HepG2 (cell line): Measurements from ENCODE around the gene KCNMA1. TPM values are rescaled to one million over a fixed set of nuclear protein-coding genes. Genes with fewer than 3 reads are reported as not detected.

Source experiments
- ATAC-seq: fragments of 200-7000 bp; cut with Tn5 transposase; 3 replicates; pipeline ENCODE4 v1.9.1; 2020; ENCODE audit warnings: mild to moderate bottlenecking, moderate library complexity
- BruUV-seq: library from RNA; stranded (reverse); fragments of 400-500 nt; replicated peaks from 2 replicates; lab custom pipeline; 2021; lab: Mats Ljungman, UMichigan
- CTCF ChIA-PET: fragments of 300-600 bp; formaldehyde crosslinking; extraction: SDS; loops from one replicate; lab custom pipeline; 2021; ENCODE audit warnings: low total read pairs, inconsistent platforms, low intra/inter-chr PET ratio; lab: Yijun Ruan, JAX
- POLR2A ChIA-PET: fragments of 350-600 bp; sonication (Branson Sonifier 250); formaldehyde crosslinking; loops from one replicate; lab custom pipeline; 2020; ENCODE audit warnings: antibody characterized with exemption, inconsistent platforms; lab: Yijun Ruan, JAX
- DNase-seq: peaks from one replicate; pipeline ENCODE4 v3.0.0-alpha.2; 2015; ENCODE audit warnings: low spot score
- FAIRE-seq: peaks from 3 replicates; lab custom pipeline; 2011; peaks lifted over from hg19 to GRCh38; lab: Jason Lieb, UNC
- H2AFZ ChIP-seq: one replicate; pipeline ENCODE4 v1.6.1; 2011; ENCODE audit warnings: low read length, inconsistent platforms
- H3K27ac ChIP-seq: fragments of 300-600 bp; 3 replicates; pipeline ENCODE4 v1.8.0; 2011; ENCODE audit warnings: mixed run types, mild to moderate bottlenecking, mixed read lengths, low read length, inconsistent platforms; ENCODE audit not compliant: insufficient read depth; ENCODE audit errors: extremely low read length
- H3K27me3 ChIP-seq, 2 experiments: fragments of 200-600 bp in 1 of 2; 2 replicates in 1 of 2; 3 replicates in 1 of 2; pipeline versions ENCODE4 v1.6.0 to v1.8.0; 2011; ENCODE audit warnings: low read length in 2 of 2, mild to moderate bottlenecking in 2 of 2, moderate library complexity in 2 of 2, inconsistent platforms in 1 of 2; ENCODE audit not compliant: insufficient read depth in 2 of 2, control insufficient read depth in 1 of 2
- H3K36me3 ChIP-seq, 2 experiments: fragments of 200-600 bp in 1 of 2; replicated peaks in 1 of 2; 2 replicates in 1 of 2; 3 replicates in 1 of 2; pipeline versions ENCODE4 v1.5.1 to v1.8.0; 2011; ENCODE audit warnings: low read length in 2 of 2, inconsistent platforms in 1 of 2; ENCODE audit not compliant: insufficient read depth in 2 of 2, control insufficient read depth in 1 of 2
- H3K4me1 ChIP-seq: 2 replicates; pipeline ENCODE4 v1.5.1; 2012; ENCODE audit warnings: low read length, inconsistent platforms; ENCODE audit not compliant: insufficient read depth
- H3K4me2 ChIP-seq: 2 replicates; pipeline ENCODE4 v1.6.0; 2011; ENCODE audit warnings: low read depth, low read length, inconsistent platforms
- H3K4me3 ChIP-seq, 3 experiments: fragments of 200-600 bp in 1 of 3; sonication (generic), shearing (Covaris generic) in 1 of 3; replicated peaks in 1 of 3; 2 replicates each; pipeline ENCODE4 v1.5.1; 2011 to 2016; ENCODE audit warnings: low read length in 3 of 3, inconsistent platforms in 2 of 3, low read depth in 2 of 3, mild to moderate bottlenecking in 2 of 3, control low read depth in 1 of 3, mixed read lengths in 1 of 3; ENCODE audit not compliant: insufficient read depth in 1 of 3
- H3K79me2 ChIP-seq: one replicate; pipeline ENCODE4 v1.6.1; 2011; ENCODE audit warnings: low read length, inconsistent platforms; ENCODE audit not compliant: insufficient read depth
- H3K9ac ChIP-seq: 2 replicates; pipeline ENCODE4 v1.6.0; 2011; ENCODE audit warnings: mild to moderate bottlenecking, low read depth, low read length, inconsistent platforms; ENCODE audit not compliant: insufficient read depth
- H3K9me3 ChIP-seq: 2 replicates; pipeline ENCODE4 v1.5.1; 2012; ENCODE audit warnings: mild to moderate bottlenecking, low read length
- H4K20me1 ChIP-seq: 2 replicates; pipeline ENCODE4 v1.6.0; 2011; ENCODE audit warnings: inconsistent platforms, mild to moderate bottlenecking, low read length, moderate library complexity; ENCODE audit not compliant: insufficient read depth
- REXO4 ChIP-seq: sonication (generic); formaldehyde crosslinking; IDR thresholded peaks from 2 replicates; pipeline ENCODE4 v1.8.0; 2022; ENCODE audit warnings: missing genetic modification reagents, mild to moderate bottlenecking, borderline replicate concordance
- SMAD1 ChIP-seq: sonication (generic); formaldehyde crosslinking; IDR thresholded peaks from 2 replicates; pipeline ENCODE4 v1.4.0; 2020; ENCODE audit warnings: missing genetic modification reagents, low read depth, mild to moderate bottlenecking, borderline replicate concordance
- SMYD3 ChIP-seq: sonication (generic); formaldehyde crosslinking; IDR thresholded peaks from 2 replicates; pipeline ENCODE4 v1.8.1; 2023; ENCODE audit warnings: mild to moderate bottlenecking, missing genetic modification reagents
- TBP ChIP-seq: sonication (generic); formaldehyde crosslinking; IDR thresholded peaks from 2 replicates; pipeline ENCODE4 v1.5.0; 2020; ENCODE audit warnings: missing genetic modification reagents
- ZNF333 ChIP-seq: sonication (generic); formaldehyde crosslinking; IDR thresholded peaks from 2 replicates; pipeline ENCODE4 v1.4.0; 2020; ENCODE audit warnings: mild to moderate bottlenecking, missing genetic modification reagents, borderline replicate concordance
- ZNF335 ChIP-seq: sonication (generic); formaldehyde crosslinking; IDR thresholded peaks from 2 replicates; pipeline ENCODE4 v1.4.0; 2020; ENCODE audit warnings: missing genetic modification reagents
- ZNF549 ChIP-seq: sonication (generic); formaldehyde crosslinking; IDR thresholded peaks from 2 replicates; pipeline ENCODE4 v1.5.0; 2020; ENCODE audit warnings: missing genetic modification reagents
- whole genome bisulfite sequencing: methylation state at CpG from one replicate; pipeline ENCODE4 v1.1.6; 2017; ENCODE audit warnings: low lambda C conversion rate; 5-methylcytosine and 5-hydroxymethylcytosine counted together
- in situ Hi-C: cut with HindIII; loops from 2 replicates; pipeline ENCODE4 v1.10.0; 2017; ENCODE audit warnings: low pct_unique_long_range_greater_than_20kb; ENCODE audit not compliant: extremely low pct_ligation_motif_present
- intact Hi-C: fragments of 100-400 bp; cut with micrococcal nuclease; formaldehyde crosslinking; loops from one replicate; pipeline ENCODE4 v1.10.0; 2022; ENCODE audit not compliant: unreplicated experiment
- polyA plus RNA-seq, 8 experiments: library from polyadenylated mRNA; depleted of rRNA in 3 of 8; stranded (reverse) in 7 of 8; unstranded in 1 of 8; fragments of >200 nt; fragmentation: Illumina TruSeq in 4 of 8; extraction: Trizol in 4 of 8; gene quantifications; 2 replicates each; pipeline versions ENCODE4 v1.2.1 to v1.2.3, GENCODE V29; 2011 to 2016; ENCODE audit warnings: low read depth in 4 of 8, missing spikeins in 1 of 8, mixed read lengths in 1 of 8; ENCODE audit not compliant: insufficient read depth in 1 of 8
- total RNA-seq, 5 experiments: library from RNA; depleted of rRNA; stranded (reverse); fragments of >200 nt; fragmentation: Illumina TruSeq; extraction: Trizol; gene quantifications; 2 replicates each; pipeline ENCODE4 v1.2.3, GENCODE V29; 2016; ENCODE audit warnings: low read depth in 1 of 5

Gene KCNMA1
- total and polyA plus RNA-seq, 2 of the 13 experiments (the other 11 are each of a cell fraction or from before 2014, with no cell fraction given), result 0.02 TPM; not detected in 1

DNA sequence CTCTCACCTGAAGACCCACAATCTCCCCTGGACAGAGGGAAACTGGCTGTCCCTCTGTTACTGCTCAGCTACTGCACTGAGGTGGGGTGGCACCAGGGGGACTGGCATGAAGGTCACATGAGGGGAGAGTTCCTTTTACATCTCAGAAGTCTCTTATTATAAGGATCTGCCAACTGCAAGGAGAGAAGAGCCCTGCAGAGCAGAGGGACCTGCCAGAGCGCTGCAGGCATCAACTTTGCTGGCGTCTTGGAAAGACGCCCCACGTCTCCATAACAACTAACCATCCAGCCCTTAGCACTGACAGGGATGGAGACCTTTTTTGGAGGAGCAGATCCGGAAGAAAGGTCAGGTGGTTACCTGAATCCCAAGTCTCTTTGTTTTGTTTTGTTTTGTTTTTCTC lies 218.6 kb downstream of the KCNMA1 start (continued):
- TF ChIP-seq TBP (CRISPR knock-in tag), result no peak
- TF ChIP-seq REXO4, result no peak
- no peak for TF ChIP-seq SMYD3 (CRISPR knock-in tag)
- no peak for TF ChIP-seq SMAD1 (CRISPR knock-in tag)

- Histone ChIP-seq H4K20me1 (no peaks in the 10 kb centered on the region), H3K27ac (no peak overlapping the region), H3K4me2 (no peak overlapping the region), H3K36me3 (no peaks in the 10 kb centered on the region)
- POLR2A ChIA-PET, result no interaction called here
- no TSS peak for BruUV-seq
- TF ChIP-seq ZNF335 (CRISPR knock-in tag), result no peak
- no peak for TF ChIP-seq ZNF333
- no peak for TF ChIP-seq ZNF549 (CRISPR knock-in tag)
- TF ChIP-seq, all 625 proteins: peak for 0
- no peaks in the 10 kb centered on the region for H3K4me1 ChIP-seq
- no peak overlapping the region for H3K4me3 ChIP-seq
- FAIRE-seq (no peak), DNase-seq (no peak), ATAC-seq (no peak)
- CTCF ChIA-PET, result no interaction called here
- no peaks in the 10 kb centered on the region for H3K79me2 ChIP-seq
- H3K27me3 ChIP-seq, result peaks cover 2 to 3% of the 10 kb centered on the region in 2 experiments; a peak in 3 of 5 replicates
- 49% methylated on average over 11 of the region's 11 CpGs for WGBS
- intact Hi-C loops (no loop called here), in situ Hi-C loops (no loop called here)
- no peak overlapping the region for H2AFZ ChIP-seq
- no peak overlapping the region for H3K9ac ChIP-seq
- H3K9me3 ChIP-seq, result no peaks in the 10 kb centered on the region
Measured at GRCh38 chr10:77417806-77418640, 219.6 kb downstream of the KCNMA1 start.
